ENCODE data around the gene DNAH10. TPM values are rescaled to one million over a fixed set of nuclear protein-coding genes. Genes with fewer than 3 reads are reported as not detected.

The DNAH10 gene
- polyA plus RNA-seq, 2 of the 4 experiments (the other 2 are of a cell fraction) = 0.14 to 0.39 TPM

GRCh38 chr12:123976227-123976826 lies 214.2 kb downstream of the DNAH10 start:
- 88% methylated on average over 7 of the region's 7 CpGs for WGBS (ENCODE audit: missing lambda C conversion rate)
- FAIRE-seq = no peak
- peaks cover 11% of the 10 kb centered on the region for H3K4me1 ChIP-seq
- no peak overlapping the region for H3K4me3 ChIP-seq
- CTCF ChIA-PET = interaction anchor here (1.0 kb wide), 1 partner anchor 71 kb away, joined by 5 read pairs; no protein-coding TSS in a partner anchor
- no peak for ATAC-seq
- TF ChIP-seq JUN (IDR thresholded peaks at IDR 0.05) = no peak
- TF ChIP-seq HDAC2 (IDR thresholded peaks at IDR 0.05) = no peak
- no peak for TF ChIP-seq BHLHE40 (IDR thresholded peaks at IDR 0.05; ENCODE audit: low read depth, low read length)
- TF ChIP-seq SREBF2 (IDR thresholded peaks at IDR 0.05) = no peak
- TF ChIP-seq NPAS2 (CRISPR knock-in tag; IDR thresholded peaks at IDR 0.05; ENCODE audit: borderline replicate concordance) = no peak
- TF ChIP-seq EHF (CRISPR knock-in tag; IDR thresholded peaks at IDR 0.05) = no peak
- TF ChIP-seq NR3C1 (IDR thresholded peaks at IDR 0.05) = no peak
- no peak for TF ChIP-seq CTCF (IDR thresholded peaks at IDR 0.05)
- TF ChIP-seq MAZ (IDR thresholded peaks at IDR 0.05; ENCODE audit: borderline replicate concordance, low read depth, low read length) = no peak
- DNase-seq (ENCODE audit: low read depth in 1 of 2, low spot score in 1 of 2) = no peak
- POLR2A ChIA-PET = no interaction called here
- no peak overlapping the region for H3K27ac ChIP-seq
- H3K9me3 ChIP-seq = no peaks in the 10 kb centered on the region
- H3K4me2 ChIP-seq = no peak overlapping the region

GRCh38 chr12:123979566-123979965 lies 217.5 kb downstream of the DNAH10 start:
- no peak for FAIRE-seq
- H3K9me3 ChIP-seq = no peaks in the 10 kb centered on the region

GRCh38 chr12:123982269-123982668 lies 220.2 kb downstream of the DNAH10 start:
- no peaks in the 10 kb centered on the region for H3K9me3 ChIP-seq
- DNase-seq (ENCODE audit: low read depth in 1 of 2, low spot score in 1 of 2) (no peak), ATAC-seq (no peak; a peak in 1 of 6 replicates), FAIRE-seq (no peak)
- H3K27ac ChIP-seq = no peak overlapping the region
- ChIA-PET POLR2A (no interaction called here), CTCF (no interaction called here)
- H3K4me2 ChIP-seq = no peak overlapping the region
- TF ChIP-seq RAD21 (conservative IDR thresholded peaks at IDR 0.05 in 1 of 2, IDR thresholded peaks at IDR 0.05 in 1 of 2) (no peak), HOXB13 (CRISPR knock-in tag; IDR thresholded peaks at IDR 0.05; ENCODE audit: low read depth) (no peak), ELK1 (IDR thresholded peaks at IDR 0.05; ENCODE audit: low read depth, low read length) (no peak)
- no peaks in the 10 kb centered on the region for H3K4me1 ChIP-seq
- WGBS (ENCODE audit: missing lambda C conversion rate) = 80% methylated on average over 7 of the region's 7 CpGs
- no peak overlapping the region for H3K4me3 ChIP-seq

More at GRCh38 chr12:123979566-123979965, 217.5 kb downstream of the DNAH10 start:
- ChIA-PET CTCF (interaction anchor here (1.0 kb wide), 1 partner anchor 34 kb away, joined by 3 read pairs; no protein-coding TSS in a partner anchor), POLR2A (no interaction called here)
- Histone ChIP-seq H3K27ac (no peak overlapping the region), H3K4me2 (no peak overlapping the region), H3K4me1 (peaks cover 5% of the 10 kb centered on the region), H3K4me3 (no peak overlapping the region)
- 96% methylated on average over 6 of the region's 6 CpGs for WGBS (ENCODE audit: missing lambda C conversion rate)
- DNase-seq (ENCODE audit: low read depth in 1 of 2, low spot score in 1 of 2) = no peak
- TF ChIP-seq RAD21 (conservative IDR thresholded peaks at IDR 0.05 in 1 of 2, IDR thresholded peaks at IDR 0.05 in 1 of 2) (no peak), HEYL (CRISPR knock-in tag; IDR thresholded peaks at IDR 0.05) (no peak), HOXB13 (CRISPR knock-in tag; IDR thresholded peaks at IDR 0.05; ENCODE audit: low read depth) (no peak)
- ATAC-seq = no peak

- no peaks in the 10 kb centered on the region for H3K4me1 ChIP-seq
- TF ChIP-seq RAD21 (conservative IDR thresholded peaks at IDR 0.05 in 1 of 2, IDR thresholded peaks at IDR 0.05 in 1 of 2) (peak; percentile 79 to 85), KDM1A (IDR thresholded peaks at IDR 0.05; ENCODE audit: low read depth) (no peak), CTCF (IDR thresholded peaks at IDR 0.05) (peak; percentile 72), SMC3 (IDR thresholded peaks at IDR 0.05) (peak; percentile 50), EHMT2 (IDR thresholded peaks at IDR 0.05; ENCODE audit: low read depth) (no peak)
- peak; percentile 96 to 99 for ATAC-seq
- peak; percentile 51 for FAIRE-seq
- ChIA-PET POLR2A (no interaction called here), CTCF (interaction anchor here (0.6 to 2.6 kb wide), 23 partner anchors 10 to 357 kb away, joined by 3 to 13 read pairs (median 4); no protein-coding TSS in a partner anchor)
- 43% methylated on average over 7 of the region's 7 CpGs for WGBS (ENCODE audit: missing lambda C conversion rate)
- H3K27ac ChIP-seq = no peak overlapping the region
- H3K4me3 ChIP-seq = no peak overlapping the region
- peak; percentile 51 to 83 for DNase-seq (ENCODE audit: low read depth in 1 of 2, low spot score in 1 of 2)
- H3K4me2 ChIP-seq = no peak overlapping the region
- no peaks in the 10 kb centered on the region for H3K9me3 ChIP-seq
These were observed 221.9 kb downstream of the DNAH10 start for GRCh38 chr12:123983822-123984485.
